Lower leg skin (tissue), 3 donors: ENCODE data around the gene SGCG.

Source experiments
- POLR2A ChIP-seq, 2 donors: fragments of 450-650 bp; IDR thresholded peaks; one replicate each; pipeline ENCODE4 v1.6.1; 2016 to 2017; ENCODE audit warnings: antibody characterized with exemption in 2 of 2, mild to moderate bottlenecking in 1 of 2, moderate library complexity in 1 of 2
- TF ChIP-seq, protein P1 (sequence below), 3 donors: fragments of 450-650 bp; IDR thresholded peaks; one replicate each; pipeline ENCODE4 v1.5.1; 2016; ENCODE audit warnings: antibody characterized with exemption in 3 of 3, mild to moderate bottlenecking in 3 of 3, moderate library complexity in 2 of 3

DNA sequence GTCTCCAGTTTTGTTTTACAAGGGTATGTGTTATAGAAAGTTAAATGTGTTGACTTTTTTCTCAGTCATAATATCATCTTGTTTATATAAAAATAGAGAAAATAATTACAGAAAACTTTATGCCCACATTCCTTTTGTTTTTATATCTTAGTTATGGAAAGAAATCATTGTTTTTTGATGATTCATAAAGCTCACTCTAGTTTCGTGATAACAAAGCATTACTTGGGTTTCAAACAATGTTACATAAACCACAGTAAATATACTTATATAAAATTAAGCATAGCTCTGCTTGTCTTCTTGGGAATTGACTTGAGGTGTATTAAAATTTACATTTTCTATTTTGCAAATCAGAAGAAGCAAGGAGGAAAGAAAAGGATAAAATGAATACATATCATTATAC, 111.8 kb downstream of the SGCG start:
- TF ChIP-seq, protein P1, sequence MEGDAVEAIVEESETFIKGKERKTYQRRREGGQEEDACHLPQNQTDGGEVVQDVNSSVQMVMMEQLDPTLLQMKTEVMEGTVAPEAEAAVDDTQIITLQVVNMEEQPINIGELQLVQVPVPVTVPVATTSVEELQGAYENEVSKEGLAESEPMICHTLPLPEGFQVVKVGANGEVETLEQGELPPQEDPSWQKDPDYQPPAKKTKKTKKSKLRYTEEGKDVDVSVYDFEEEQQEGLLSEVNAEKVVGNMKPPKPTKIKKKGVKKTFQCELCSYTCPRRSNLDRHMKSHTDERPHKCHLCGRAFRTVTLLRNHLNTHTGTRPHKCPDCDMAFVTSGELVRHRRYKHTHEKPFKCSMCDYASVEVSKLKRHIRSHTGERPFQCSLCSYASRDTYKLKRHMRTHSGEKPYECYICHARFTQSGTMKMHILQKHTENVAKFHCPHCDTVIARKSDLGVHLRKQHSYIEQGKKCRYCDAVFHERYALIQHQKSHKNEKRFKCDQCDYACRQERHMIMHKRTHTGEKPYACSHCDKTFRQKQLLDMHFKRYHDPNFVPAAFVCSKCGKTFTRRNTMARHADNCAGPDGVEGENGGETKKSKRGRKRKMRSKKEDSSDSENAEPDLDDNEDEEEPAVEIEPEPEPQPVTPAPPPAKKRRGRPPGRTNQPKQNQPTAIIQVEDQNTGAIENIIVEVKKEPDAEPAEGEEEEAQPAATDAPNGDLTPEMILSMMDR (IDR thresholded peaks at IDR 0.05) = no peak
- TF ChIP-seq POLR2A (IDR thresholded peaks at IDR 0.05) = no peak
